ENCODE data around the gene TBC1D8. TPM values are rescaled to one million over a fixed set of nuclear protein-coding genes. Genes with fewer than 3 reads are reported as not detected.

The TBC1D8 gene
- total RNA-seq, 1 experiment from 2014 or later = 51.7 TPM

- TF ChIP-seq EMX1 (CRISPR knock-in tag; IDR thresholded peaks at IDR 0.05) = no peak
- no peak for TF ChIP-seq ZNF532 (CRISPR knock-in tag; IDR thresholded peaks at IDR 0.05; ENCODE audit: borderline replicate concordance)
- TF ChIP-seq AR (CRISPR knock-in tag; IDR thresholded peaks at IDR 0.05) = no peak
- TF ChIP-seq STAT6 (CRISPR knock-in tag; conservative IDR thresholded peaks at IDR 0.05; ENCODE audit: low read depth) = no peak
- no peak for TF ChIP-seq KAT7 (CRISPR knock-in tag; IDR thresholded peaks at IDR 0.05; ENCODE audit: borderline replicate concordance)
- TF ChIP-seq ESRRA (CRISPR knock-in tag; IDR thresholded peaks at IDR 0.05; ENCODE audit: borderline replicate concordance) = no peak
- CTCF ChIA-PET = no interaction called here
- ATAC-seq (no peak), DNase-seq (ENCODE audit: low spot score) (no peak)
- Mint-ChIP-seq H3K36me3 (peaks cover 3% of the 10 kb centered on the region), H3K27ac (no peak overlapping the region), H3K9me3 (peaks cover 19% of the 10 kb centered on the region), H3K27me3 (ENCODE audit: low read depth) (no peaks in the 10 kb centered on the region), H3K4me3 (no peak overlapping the region), H3K4me1 (peaks cover 28% of the 10 kb centered on the region)
- POLR2A ChIA-PET = no interaction called here
Observed at GRCh38 chr2:101187131-101187530, 35.9 kb upstream of the TBC1D8 start.

GRCh38 chr2:101185656-101186055, 34.5 kb upstream of the TBC1D8 start:
- H3K4me3 Mint-ChIP-seq = no peak overlapping the region
- peaks cover 22% of the 10 kb centered on the region for H3K4me1 Mint-ChIP-seq
- no peak for DNase-seq (ENCODE audit: low spot score)
- ATAC-seq = no peak
- H3K36me3 Mint-ChIP-seq = peaks cover 3% of the 10 kb centered on the region
- ChIA-PET POLR2A (no interaction called here), CTCF (interaction anchor here (1.4 kb wide), 1 partner anchor 147 kb away, joined by 3 read pairs; no protein-coding TSS in a partner anchor)
- peak overlapping the region; percentile 38; the same call in 1 of the 2 replicates for H3K27ac Mint-ChIP-seq
- no peaks in the 10 kb centered on the region for H3K27me3 Mint-ChIP-seq (ENCODE audit: low read depth)
- H3K9me3 Mint-ChIP-seq = peaks cover 19% of the 10 kb centered on the region
- TF ChIP-seq ZNF232 (CRISPR knock-in tag; IDR thresholded peaks at IDR 0.05) (no peak), JUN (CRISPR knock-in tag; IDR thresholded peaks at IDR 0.05) (no peak), MXD4 (CRISPR knock-in tag; IDR thresholded peaks at IDR 0.05; ENCODE audit: borderline replicate concordance) (no peak), ZNF425 (CRISPR knock-in tag; conservative IDR thresholded peaks at IDR 0.05) (no peak), IRF1 (CRISPR knock-in tag; IDR thresholded peaks at IDR 0.05) (no peak), CREM (CRISPR knock-in tag; IDR thresholded peaks at IDR 0.05) (no peak), PRRX2 (CRISPR knock-in tag; IDR thresholded peaks at IDR 0.05) (no peak), AFF4 (CRISPR knock-in tag; IDR thresholded peaks at IDR 0.05; ENCODE audit: borderline replicate concordance) (no peak), ESRRA (CRISPR knock-in tag; IDR thresholded peaks at IDR 0.05; ENCODE audit: borderline replicate concordance) (no peak), FOXK1 (CRISPR knock-in tag; IDR thresholded peaks at IDR 0.05) (no peak), ZMAT4 (CRISPR knock-in tag; IDR thresholded peaks at IDR 0.05) (no peak), OVOL2 (CRISPR knock-in tag; IDR thresholded peaks at IDR 0.05; ENCODE audit: borderline replicate concordance) (no peak), SP1 (CRISPR knock-in tag; conservative IDR thresholded peaks at IDR 0.05) (no peak)
